Nephron progenitor cell (in vitro differentiated cells): ENCODE measurements around the gene SIGMAR1.

Experiments used
- DNase-seq: peaks from one replicate; pipeline ENCODE4 v3.0.0; 2021
- H3K27ac Mint-ChIP-seq: 2 replicates; pipeline ENCODE4 v1.8.0; 2021; ENCODE audit warnings: mild to moderate bottlenecking, moderate library complexity, mixed read lengths
- H3K27me3 Mint-ChIP-seq: 2 replicates; pipeline ENCODE4 v1.8.0; 2021; ENCODE audit warnings: mild to moderate bottlenecking, low read depth, mixed read lengths; ENCODE audit not compliant: poor library complexity
- H3K36me3 Mint-ChIP-seq: 2 replicates; pipeline ENCODE4 v1.8.0; 2021; ENCODE audit warnings: low read depth, mixed read lengths
- H3K4me1 Mint-ChIP-seq: 2 replicates; pipeline ENCODE4 v1.8.0; 2021; ENCODE audit warnings: mixed read lengths
- H3K4me3 Mint-ChIP-seq: 2 replicates; pipeline ENCODE4 v1.8.0; 2021; ENCODE audit warnings: mild to moderate bottlenecking, moderate library complexity, mixed read lengths
- H3K9me3 Mint-ChIP-seq: 2 replicates; pipeline ENCODE4 v1.8.0; 2021; ENCODE audit warnings: mild to moderate bottlenecking, moderate library complexity, mixed read lengths
- CTCF ChIP-seq: fragments of 200-600 bp; sonication (generic); IDR thresholded peaks from 2 replicates; pipeline ENCODE4 v1.5.0; 2021; ENCODE audit warnings: antibody characterized with exemption

SIGMAR1 gene

GRCh38 chr9:34648673-34649072, 11.1 kb upstream of the SIGMAR1 start:
- peaks cover 24% of the 10 kb centered on the region for H3K36me3 Mint-ChIP-seq
- H3K9me3 Mint-ChIP-seq = no peaks in the 10 kb centered on the region
- DNase-seq = no peak
- H3K27ac Mint-ChIP-seq = peak overlapping the region; percentile 24
- peak overlapping the region; percentile 94 for H3K4me3 Mint-ChIP-seq
- H3K4me1 Mint-ChIP-seq = peaks cover 82% of the 10 kb centered on the region
- peaks cover 6% of the 10 kb centered on the region for H3K27me3 Mint-ChIP-seq
- TF ChIP-seq CTCF = no peak

GRCh38 chr9:34647651-34648050, 10.1 kb upstream of the SIGMAR1 start:
- DNase-seq = no peak
- H3K27ac Mint-ChIP-seq = peak overlapping the region; percentile 87
- peaks cover 71% of the 10 kb centered on the region for H3K4me1 Mint-ChIP-seq
- TF ChIP-seq CTCF = no peak
- peak overlapping the region; percentile 94 for H3K4me3 Mint-ChIP-seq
- no peaks in the 10 kb centered on the region for H3K9me3 Mint-ChIP-seq
- H3K27me3 Mint-ChIP-seq = peaks cover 6% of the 10 kb centered on the region
- H3K36me3 Mint-ChIP-seq = peaks cover 24% of the 10 kb centered on the region

GRCh38 chr9:34647084-34647403, 9.5 kb upstream of the SIGMAR1 start:
- Mint-ChIP-seq H3K9me3 (no peaks in the 10 kb centered on the region), H3K4me3 (peak overlapping the region; percentile 94), H3K27ac (peak overlapping the region; percentile 87), H3K36me3 (peaks cover 24% of the 10 kb centered on the region), H3K4me1 (peaks cover 65% of the 10 kb centered on the region), H3K27me3 (peaks cover 6% of the 10 kb centered on the region)
- no peak for DNase-seq
- no peak for TF ChIP-seq CTCF

- Mint-ChIP-seq H3K9me3 (no peaks in the 10 kb centered on the region), H3K4me1 (peaks cover 59% of the 10 kb centered on the region), H3K36me3 (peaks cover 24% of the 10 kb centered on the region), H3K4me3 (peak within 1 kb of the TSS; percentile 94), H3K27ac (peak within 1 kb of the TSS; percentile 87), H3K27me3 (peaks cover 6% of the 10 kb centered on the region)
- DNase-seq = peak; percentile 96
- no peak for TF ChIP-seq CTCF
Measured at GRCh38 chr9:34646211-34647083, 8.9 kb upstream of the SIGMAR1 start, which contains the start of gene GALT. GALT (plus strand) TSS chr9:34646675; CDS start chr9:34646705, 30 bp downstream.

- no peak for DNase-seq
- H3K9me3 Mint-ChIP-seq = no peaks in the 10 kb centered on the region
- H3K4me3 Mint-ChIP-seq = peak overlapping the region; percentile 47
- peaks cover 49% of the 10 kb centered on the region for H3K4me1 Mint-ChIP-seq
- H3K27ac Mint-ChIP-seq = peak overlapping the region; percentile 8
- peaks cover 6% of the 10 kb centered on the region for H3K27me3 Mint-ChIP-seq
- no peak for TF ChIP-seq CTCF
- H3K36me3 Mint-ChIP-seq = peaks cover 23% of the 10 kb centered on the region
Measured at GRCh38 chr9:34644766-34645314, 7.3 kb upstream of the SIGMAR1 start.
